Upper lobe of left lung (tissue), 4 donors: Measurements from ENCODE around the gene ADGRF5.

ENCODE experiments used
- EP300 ChIP-seq, 4 donors: sonication (generic); formaldehyde crosslinking; IDR thresholded peaks; one replicate each; pipeline ENCODE4 v1.5.1; 2017; ENCODE audit warnings: antibody characterized with exemption in 4 of 4, control low read depth in 2 of 4
- POLR2A ChIP-seq, 4 donors: fragments of 450-650 bp; IDR thresholded peaks; one replicate each; pipeline ENCODE4 v1.5.1; 2016 to 2017; ENCODE audit warnings: antibody characterized with exemption in 4 of 4, mild to moderate bottlenecking in 2 of 4

DNA sequence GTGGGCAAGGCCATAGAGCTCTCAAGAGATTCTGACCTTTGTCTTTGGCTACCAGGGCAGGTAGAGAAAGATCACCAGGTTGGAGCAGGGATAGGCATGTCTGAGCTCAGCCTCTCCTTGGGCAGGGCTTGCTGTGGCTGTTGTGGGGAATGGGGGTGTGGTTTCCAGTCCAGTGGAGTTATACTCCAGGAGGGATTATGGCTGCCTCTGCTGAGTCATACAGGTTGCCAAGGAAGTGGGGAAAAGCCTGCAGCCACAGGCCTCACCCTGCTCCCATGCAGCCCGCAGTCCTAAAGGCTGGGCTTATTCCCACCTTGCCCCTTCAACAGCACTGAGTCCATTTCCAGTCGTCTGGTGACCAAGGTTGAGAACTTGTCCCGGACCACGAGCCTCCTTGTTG, 106.6 kb downstream of the ADGRF5 start:
- TF ChIP-seq EP300 (IDR thresholded peaks at IDR 0.05) (no peak), POLR2A (IDR thresholded peaks at IDR 0.05) (no peak)
